Measurements from ENCODE around the gene GSE1. TPM values are rescaled to one million over a fixed set of nuclear protein-coding genes. Genes with fewer than 3 reads are reported as not detected.

The GSE1 gene
- total and polyA plus RNA-seq, 4 donors: 3.9 to 111 (median 35.7) TPM

DNA sequence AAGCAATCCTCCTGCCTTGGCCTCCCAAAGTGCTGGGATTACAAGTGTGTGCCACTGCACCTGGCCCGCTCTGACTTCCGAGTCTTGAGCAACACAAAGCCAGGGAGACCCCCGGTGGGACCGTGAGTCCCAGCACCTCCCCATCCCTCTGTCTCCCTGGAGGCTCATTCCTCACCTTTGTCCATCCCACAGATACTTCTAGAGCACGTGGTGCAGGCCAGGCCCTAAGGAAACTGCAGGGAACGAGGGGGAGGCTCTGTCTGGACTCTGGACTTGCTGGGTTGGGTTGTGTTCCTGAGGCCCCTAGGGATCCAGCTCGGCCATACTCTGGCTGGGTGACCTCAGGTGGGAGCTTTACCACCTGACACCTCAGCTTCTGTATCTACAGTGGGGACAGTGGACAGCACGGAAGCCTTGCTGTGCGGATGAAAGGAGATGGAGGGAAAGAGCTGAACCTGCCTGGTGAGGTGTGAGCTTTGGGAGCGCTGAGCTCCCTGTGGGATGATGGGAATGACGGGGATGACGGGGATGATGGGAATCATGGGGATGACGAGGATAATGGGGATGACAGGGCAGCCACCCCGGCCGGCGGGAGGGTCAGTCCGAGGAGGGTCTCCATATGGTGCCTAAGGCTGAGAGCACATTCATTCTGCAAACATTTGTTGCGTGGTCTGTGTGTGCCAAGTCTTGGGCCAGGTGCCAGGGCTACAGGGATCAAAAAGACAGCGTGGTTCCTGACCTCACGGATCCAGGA lies 111.2 kb downstream of the GSE1 start:
- no peak overlapping the region for H3K4me3 ChIP-seq (ENCODE audit: low read length in 2 of 2)
- H3K27me3 ChIP-seq (ENCODE audit: control insufficient read depth in 1 of 2, insufficient read depth in 2 of 2, low read length in 1 of 2): no peaks in the 10 kb centered on the region
- WGBS, 2 donors: 72 to 81% methylated on average over 20 of the region's 20 CpGs
- intact Hi-C loops (cut with DNase I): no loop called here
- DNase-seq (no peak), ATAC-seq (ENCODE audit: low FRiP score) (no peak)
- H3K4me1 ChIP-seq (ENCODE audit: control insufficient read depth in 1 of 2, insufficient read depth in 2 of 2, low read length in 2 of 2): no peaks in the 10 kb centered on the region
- no peak overlapping the region for H3K27ac ChIP-seq (ENCODE audit: low read depth in 1 of 2, low read length in 2 of 2)
- H3K36me3 ChIP-seq (ENCODE audit: control insufficient read depth in 1 of 2, insufficient read depth in 2 of 2, low read length in 1 of 2): no peaks in the 10 kb centered on the region
- H3K9me3 ChIP-seq (ENCODE audit: control insufficient read depth, low read length): no peaks in the 10 kb centered on the region

DNA sequence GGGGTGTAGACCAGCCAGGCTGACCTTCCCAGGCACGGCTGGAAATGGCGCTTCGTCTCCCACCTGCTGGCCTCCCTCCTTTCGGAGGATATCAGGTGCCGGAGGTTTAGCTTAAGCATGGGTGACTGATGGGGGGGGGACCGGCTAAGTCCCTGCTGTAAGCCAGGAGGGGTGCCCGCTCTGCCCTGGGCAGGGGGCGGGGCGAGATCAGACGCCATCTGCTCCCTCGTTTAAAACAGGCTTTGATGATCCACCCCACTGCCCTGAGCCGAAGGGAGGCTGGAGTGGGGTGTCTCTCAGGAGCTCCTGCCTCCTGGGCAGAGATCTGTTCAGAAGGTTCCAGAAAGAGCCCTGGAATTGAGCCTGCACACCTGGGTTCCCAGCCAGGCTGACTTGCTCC lies 111.8 kb downstream of the GSE1 start:
- Histone ChIP-seq H3K27me3 (ENCODE audit: control insufficient read depth in 1 of 2, insufficient read depth in 2 of 2, low read length in 1 of 2) (no peaks in the 10 kb centered on the region), H3K9me3 (ENCODE audit: control insufficient read depth, low read length) (no peaks in the 10 kb centered on the region), H3K4me3 (ENCODE audit: low read length in 2 of 2) (no peak overlapping the region), H3K36me3 (ENCODE audit: control insufficient read depth in 1 of 2, insufficient read depth in 2 of 2, low read length in 1 of 2) (no peaks in the 10 kb centered on the region), H3K27ac (ENCODE audit: low read depth in 1 of 2, low read length in 2 of 2) (no peak overlapping the region), H3K4me1 (ENCODE audit: control insufficient read depth in 1 of 2, insufficient read depth in 2 of 2, low read length in 2 of 2) (no peaks in the 10 kb centered on the region)
- intact Hi-C loops (cut with DNase I): no loop called here
- ATAC-seq (ENCODE audit: low FRiP score) (no peak), DNase-seq (no peak)
- WGBS, 2 donors: 84 to 87% methylated on average over 11 to 12 of the region's 12 CpGs

Other genes starting within 250 kb of the GSE1 start
- under 1 TPM; 0.60 to 0.71 TPM for gene GINS2, start 75.6 kb downstream of the GSE1 start, total RNA-seq
- under 1 TPM; 0.23 to 0.75 TPM for gene GINS2, start 75.6 kb downstream of the GSE1 start, polyA plus RNA-seq
- gene C16orf74, start 137.8 kb downstream of the GSE1 start, total RNA-seq: under 1 TPM in 1 of 2 donors, not detected in 1; 0.87 TPM
- gene C16orf74, start 137.8 kb downstream of the GSE1 start, polyA plus RNA-seq: not detected
- 10 to 100 TPM; 18.7 to 19.2 TPM for gene EMC8, start 186.2 kb downstream of the GSE1 start, total RNA-seq
- 10 to 100 TPM; 14.5 to 23.0 TPM for gene EMC8, start 186.2 kb downstream of the GSE1 start, polyA plus RNA-seq
- gene COX4I1, start 186.4 kb downstream of the GSE1 start, total RNA-seq: 100 to 1,000 TPM; 245 to 289 TPM
- gene COX4I1, start 186.4 kb downstream of the GSE1 start, polyA plus RNA-seq: 1,000 to 10,000 TPM in 1 of 2 donors, 100 to 1,000 TPM in 1; 549 to 1,007 TPM

Measured in aorta (tissue), 5 donors.